ENCODE data around the gene SRBD1. TPM values are rescaled to one million over a fixed set of nuclear protein-coding genes. Genes with fewer than 3 reads are reported as not detected.

Gene SRBD1
- total and polyA plus RNA-seq, 2 experiments from 2014 or later: 27.4 to 46.3 TPM

GRCh38 chr2:45394216-45394615, 216.9 kb downstream of the SRBD1 start:
- Histone ChIP-seq H3K9me2 (ENCODE audit: insufficient read depth) (peaks cover 3% of the 10 kb centered on the region; the same call in 1 of the 2 replicates), H3K27ac (ENCODE audit: low read depth) (no peak overlapping the region), H3K4me3 (no peak overlapping the region), H3F3A (replicated peaks; ENCODE audit: low read depth) (no peaks in the 10 kb centered on the region), H3K79me2 (replicated peaks; ENCODE audit: insufficient read depth) (no peaks in the 10 kb centered on the region), H3K4me2 (no peak overlapping the region), H2AFZ (no peak overlapping the region), H4K20me1 (replicated peaks; ENCODE audit: insufficient read depth) (no peaks in the 10 kb centered on the region), H3K36me3 (ENCODE audit: insufficient read depth) (no peaks in the 10 kb centered on the region), H3K27me3 (ENCODE audit: insufficient read depth) (no peaks in the 10 kb centered on the region), H3K4me1 (ENCODE audit: insufficient read depth) (peaks cover 67% of the 10 kb centered on the region)
- no peaks in the 10 kb centered on the region for H3K9me3 Mint-ChIP-seq
- H3K27ac Mint-ChIP-seq: no peak overlapping the region
- H3K4me1 Mint-ChIP-seq: peaks cover 73% of the 10 kb centered on the region
- no peak for ATAC-seq
- peaks cover 2% of the 10 kb centered on the region; the same call in 1 of the 3 replicates for H3K36me3 Mint-ChIP-seq (ENCODE audit: low read depth)
- no peak for DNase-seq (ENCODE audit: low spot score)
- no peak overlapping the region for H3K4me3 Mint-ChIP-seq
- TF ChIP-seq POLR2AphosphoS5 (IDR thresholded peaks at IDR 0.05; ENCODE audit: low read depth) (no peak), EZH2phosphoT487 (IDR thresholded peaks at IDR 0.05; ENCODE audit: unreplicated experiment) (no peak), NANOG (IDR thresholded peaks at IDR 0.05; ENCODE audit: borderline replicate concordance) (no peak), EZH2 (IDR thresholded peaks at IDR 0.05; ENCODE audit: low read depth, unreplicated experiment) (no peak), JUNB (IDR thresholded peaks at IDR 0.05; ENCODE audit: unreplicated experiment) (no peak), ZNF114 (CRISPR knock-in tag; IDR thresholded peaks at IDR 0.05) (no peak), STAT1 (IDR thresholded peaks at IDR 0.05; ENCODE audit: unreplicated experiment) (no peak), CREB1 (CRISPR knock-in tag; IDR thresholded peaks at IDR 0.05; ENCODE audit: low read depth) (no peak)
- TF ChIP-seq, protein P1, sequence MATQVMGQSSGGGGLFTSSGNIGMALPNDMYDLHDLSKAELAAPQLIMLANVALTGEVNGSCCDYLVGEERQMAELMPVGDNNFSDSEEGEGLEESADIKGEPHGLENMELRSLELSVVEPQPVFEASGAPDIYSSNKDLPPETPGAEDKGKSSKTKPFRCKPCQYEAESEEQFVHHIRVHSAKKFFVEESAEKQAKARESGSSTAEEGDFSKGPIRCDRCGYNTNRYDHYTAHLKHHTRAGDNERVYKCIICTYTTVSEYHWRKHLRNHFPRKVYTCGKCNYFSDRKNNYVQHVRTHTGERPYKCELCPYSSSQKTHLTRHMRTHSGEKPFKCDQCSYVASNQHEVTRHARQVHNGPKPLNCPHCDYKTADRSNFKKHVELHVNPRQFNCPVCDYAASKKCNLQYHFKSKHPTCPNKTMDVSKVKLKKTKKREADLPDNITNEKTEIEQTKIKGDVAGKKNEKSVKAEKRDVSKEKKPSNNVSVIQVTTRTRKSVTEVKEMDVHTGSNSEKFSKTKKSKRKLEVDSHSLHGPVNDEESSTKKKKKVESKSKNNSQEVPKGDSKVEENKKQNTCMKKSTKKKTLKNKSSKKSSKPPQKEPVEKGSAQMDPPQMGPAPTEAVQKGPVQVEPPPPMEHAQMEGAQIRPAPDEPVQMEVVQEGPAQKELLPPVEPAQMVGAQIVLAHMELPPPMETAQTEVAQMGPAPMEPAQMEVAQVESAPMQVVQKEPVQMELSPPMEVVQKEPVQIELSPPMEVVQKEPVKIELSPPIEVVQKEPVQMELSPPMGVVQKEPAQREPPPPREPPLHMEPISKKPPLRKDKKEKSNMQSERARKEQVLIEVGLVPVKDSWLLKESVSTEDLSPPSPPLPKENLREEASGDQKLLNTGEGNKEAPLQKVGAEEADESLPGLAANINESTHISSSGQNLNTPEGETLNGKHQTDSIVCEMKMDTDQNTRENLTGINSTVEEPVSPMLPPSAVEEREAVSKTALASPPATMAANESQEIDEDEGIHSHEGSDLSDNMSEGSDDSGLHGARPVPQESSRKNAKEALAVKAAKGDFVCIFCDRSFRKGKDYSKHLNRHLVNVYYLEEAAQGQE (IDR thresholded peaks at IDR 0.05; ENCODE audit: unreplicated experiment): no peak
- TF ChIP-seq, protein P2, sequence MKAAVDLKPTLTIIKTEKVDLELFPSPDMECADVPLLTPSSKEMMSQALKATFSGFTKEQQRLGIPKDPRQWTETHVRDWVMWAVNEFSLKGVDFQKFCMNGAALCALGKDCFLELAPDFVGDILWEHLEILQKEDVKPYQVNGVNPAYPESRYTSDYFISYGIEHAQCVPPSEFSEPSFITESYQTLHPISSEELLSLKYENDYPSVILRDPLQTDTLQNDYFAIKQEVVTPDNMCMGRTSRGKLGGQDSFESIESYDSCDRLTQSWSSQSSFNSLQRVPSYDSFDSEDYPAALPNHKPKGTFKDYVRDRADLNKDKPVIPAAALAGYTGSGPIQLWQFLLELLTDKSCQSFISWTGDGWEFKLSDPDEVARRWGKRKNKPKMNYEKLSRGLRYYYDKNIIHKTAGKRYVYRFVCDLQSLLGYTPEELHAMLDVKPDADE (IDR thresholded peaks at IDR 0.05): no peak
- TF ChIP-seq, protein P3, sequence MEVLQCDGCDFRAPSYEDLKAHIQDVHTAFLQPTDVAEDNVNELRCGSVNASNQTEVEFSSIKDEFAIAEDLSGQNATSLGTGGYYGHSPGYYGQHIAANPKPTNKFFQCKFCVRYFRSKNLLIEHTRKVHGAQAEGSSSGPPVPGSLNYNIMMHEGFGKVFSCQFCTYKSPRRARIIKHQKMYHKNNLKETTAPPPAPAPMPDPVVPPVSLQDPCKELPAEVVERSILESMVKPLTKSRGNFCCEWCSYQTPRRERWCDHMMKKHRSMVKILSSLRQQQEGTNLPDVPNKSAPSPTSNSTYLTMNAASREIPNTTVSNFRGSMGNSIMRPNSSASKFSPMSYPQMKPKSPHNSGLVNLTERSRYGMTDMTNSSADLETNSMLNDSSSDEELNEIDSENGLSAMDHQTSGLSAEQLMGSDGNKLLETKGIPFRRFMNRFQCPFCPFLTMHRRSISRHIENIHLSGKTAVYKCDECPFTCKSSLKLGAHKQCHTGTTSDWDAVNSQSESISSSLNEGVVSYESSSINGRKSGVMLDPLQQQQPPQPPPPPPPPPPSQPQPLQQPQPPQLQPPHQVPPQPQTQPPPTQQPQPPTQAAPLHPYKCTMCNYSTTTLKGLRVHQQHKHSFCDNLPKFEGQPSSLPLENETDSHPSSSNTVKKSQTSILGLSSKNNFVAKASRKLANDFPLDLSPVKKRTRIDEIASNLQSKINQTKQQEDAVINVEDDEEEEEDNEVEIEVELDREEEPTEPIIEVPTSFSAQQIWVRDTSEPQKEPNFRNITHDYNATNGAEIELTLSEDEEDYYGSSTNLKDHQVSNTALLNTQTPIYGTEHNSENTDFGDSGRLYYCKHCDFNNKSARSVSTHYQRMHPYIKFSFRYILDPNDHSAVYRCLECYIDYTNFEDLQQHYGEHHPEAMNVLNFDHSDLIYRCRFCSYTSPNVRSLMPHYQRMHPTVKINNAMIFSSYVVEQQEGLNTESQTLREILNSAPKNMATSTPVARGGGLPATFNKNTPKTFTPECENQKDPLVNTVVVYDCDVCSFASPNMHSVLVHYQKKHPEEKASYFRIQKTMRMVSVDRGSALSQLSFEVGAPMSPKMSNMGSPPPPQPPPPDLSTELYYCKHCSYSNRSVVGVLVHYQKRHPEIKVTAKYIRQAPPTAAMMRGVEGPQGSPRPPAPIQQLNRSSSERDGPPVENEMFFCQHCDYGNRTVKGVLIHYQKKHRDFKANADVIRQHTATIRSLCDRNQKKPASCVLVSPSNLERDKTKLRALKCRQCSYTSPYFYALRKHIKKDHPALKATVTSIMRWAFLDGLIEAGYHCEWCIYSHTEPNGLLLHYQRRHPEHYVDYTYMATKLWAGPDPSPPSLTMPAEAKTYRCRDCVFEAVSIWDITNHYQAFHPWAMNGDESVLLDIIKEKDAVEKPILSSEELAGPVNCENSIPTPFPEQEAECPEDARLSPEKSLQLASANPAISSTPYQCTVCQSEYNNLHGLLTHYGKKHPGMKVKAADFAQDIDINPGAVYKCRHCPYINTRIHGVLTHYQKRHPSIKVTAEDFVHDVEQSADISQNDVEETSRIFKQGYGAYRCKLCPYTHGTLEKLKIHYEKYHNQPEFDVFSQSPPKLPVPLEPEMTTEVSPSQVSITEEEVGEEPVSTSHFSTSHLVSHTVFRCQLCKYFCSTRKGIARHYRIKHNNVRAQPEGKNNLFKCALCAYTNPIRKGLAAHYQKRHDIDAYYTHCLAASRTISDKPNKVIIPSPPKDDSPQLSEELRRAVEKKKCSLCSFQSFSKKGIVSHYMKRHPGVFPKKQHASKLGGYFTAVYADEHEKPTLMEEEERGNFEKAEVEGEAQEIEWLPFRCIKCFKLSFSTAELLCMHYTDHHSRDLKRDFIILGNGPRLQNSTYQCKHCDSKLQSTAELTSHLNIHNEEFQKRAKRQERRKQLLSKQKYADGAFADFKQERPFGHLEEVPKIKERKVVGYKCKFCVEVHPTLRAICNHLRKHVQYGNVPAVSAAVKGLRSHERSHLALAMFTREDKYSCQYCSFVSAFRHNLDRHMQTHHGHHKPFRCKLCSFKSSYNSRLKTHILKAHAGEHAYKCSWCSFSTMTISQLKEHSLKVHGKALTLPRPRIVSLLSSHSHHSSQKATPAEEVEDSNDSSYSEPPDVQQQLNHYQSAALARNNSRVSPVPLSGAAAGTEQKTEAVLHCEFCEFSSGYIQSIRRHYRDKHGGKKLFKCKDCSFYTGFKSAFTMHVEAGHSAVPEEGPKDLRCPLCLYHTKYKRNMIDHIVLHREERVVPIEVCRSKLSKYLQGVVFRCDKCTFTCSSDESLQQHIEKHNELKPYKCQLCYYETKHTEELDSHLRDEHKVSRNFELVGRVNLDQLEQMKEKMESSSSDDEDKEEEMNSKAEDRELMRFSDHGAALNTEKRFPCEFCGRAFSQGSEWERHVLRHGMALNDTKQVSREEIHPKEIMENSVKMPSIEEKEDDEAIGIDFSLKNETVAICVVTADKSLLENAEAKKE (CRISPR knock-in tag; IDR thresholded peaks at IDR 0.05): no peak
- TF ChIP-seq, protein P4, sequence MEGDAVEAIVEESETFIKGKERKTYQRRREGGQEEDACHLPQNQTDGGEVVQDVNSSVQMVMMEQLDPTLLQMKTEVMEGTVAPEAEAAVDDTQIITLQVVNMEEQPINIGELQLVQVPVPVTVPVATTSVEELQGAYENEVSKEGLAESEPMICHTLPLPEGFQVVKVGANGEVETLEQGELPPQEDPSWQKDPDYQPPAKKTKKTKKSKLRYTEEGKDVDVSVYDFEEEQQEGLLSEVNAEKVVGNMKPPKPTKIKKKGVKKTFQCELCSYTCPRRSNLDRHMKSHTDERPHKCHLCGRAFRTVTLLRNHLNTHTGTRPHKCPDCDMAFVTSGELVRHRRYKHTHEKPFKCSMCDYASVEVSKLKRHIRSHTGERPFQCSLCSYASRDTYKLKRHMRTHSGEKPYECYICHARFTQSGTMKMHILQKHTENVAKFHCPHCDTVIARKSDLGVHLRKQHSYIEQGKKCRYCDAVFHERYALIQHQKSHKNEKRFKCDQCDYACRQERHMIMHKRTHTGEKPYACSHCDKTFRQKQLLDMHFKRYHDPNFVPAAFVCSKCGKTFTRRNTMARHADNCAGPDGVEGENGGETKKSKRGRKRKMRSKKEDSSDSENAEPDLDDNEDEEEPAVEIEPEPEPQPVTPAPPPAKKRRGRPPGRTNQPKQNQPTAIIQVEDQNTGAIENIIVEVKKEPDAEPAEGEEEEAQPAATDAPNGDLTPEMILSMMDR (conservative IDR thresholded peaks at IDR 0.05; ENCODE audit: low read depth in 2 of 2): no peak
- H3K27me3 Mint-ChIP-seq (ENCODE audit: insufficient read depth, low read depth, poor library complexity): peaks cover 2% of the 10 kb centered on the region
